Esophagus muscularis mucosa (tissue), 4 donors: ENCODE data around the gene CSNK1G1.

Experiments used
- CTCF ChIP-seq, 3 experiments: fragments of 200-600 bp in 2 of 3; fragments of 450-650 bp in 1 of 3; sonication (generic) in 2 of 3; IDR thresholded peaks; one replicate each; pipeline ENCODE4 v1.5.1; 2017 to 2019; ENCODE audit warnings: antibody characterized with exemption in 3 of 3, mild to moderate bottlenecking in 2 of 3, moderate library complexity in 1 of 3
- EP300 ChIP-seq: sonication (generic); formaldehyde crosslinking; IDR thresholded peaks from one replicate; pipeline ENCODE4 v1.6.1; 2017; ENCODE audit warnings: antibody characterized with exemption
- POLR2A ChIP-seq: fragments of 450-650 bp; IDR thresholded peaks from one replicate; pipeline ENCODE4 v1.6.1; 2017; ENCODE audit warnings: antibody characterized with exemption, moderate library complexity, mild to moderate bottlenecking, low read depth
- POLR2AphosphoS5 ChIP-seq, 2 donors: sonication (generic); formaldehyde crosslinking; IDR thresholded peaks; one replicate each; pipeline ENCODE4 v1.6.1; 2017; ENCODE audit warnings: antibody characterized with exemption in 2 of 2

- TF ChIP-seq CTCF (IDR thresholded peaks at IDR 0.05), result no peak
- no peak for TF ChIP-seq POLR2A
- no peak for TF ChIP-seq POLR2AphosphoS5 (IDR thresholded peaks at IDR 0.05)
- TF ChIP-seq EP300, result no peak
These were observed 131.5 kb downstream of the CSNK1G1 start for GRCh38 chr15:64224511-64224910.
